Measurements from ENCODE around the gene GALNT9.

- no peak for TF ChIP-seq CTCF (IDR thresholded peaks at IDR 0.05)
- no peak for TF ChIP-seq POLR2A (IDR thresholded peaks at IDR 0.05)
These were observed 165.5 kb downstream of the GALNT9 start for GRCh38 chr12:132163911-132164288.

All from ovary (tissue), 3 donors.